Body of pancreas (tissue), 4 donors: ENCODE results near the gene TCOF1. TPM values are rescaled to one million over a fixed set of nuclear protein-coding genes. Genes with fewer than 3 reads are reported as not detected.
"Not testable (repeated sequence)": the region's sequence is repeated elsewhere in the genome, so short reads cannot be mapped to it uniquely, and the experiment has no call there.

Source experiments
- ATAC-seq: fragments of 150-250 bp; one replicate; pipeline ENCODE4 v1.9.1; 2016
- DNase-seq, 4 donors: peaks; one replicate each; pipeline ENCODE4 v3.0.0-alpha.2; 2019
- H3K27ac ChIP-seq, 4 donors: fragments of 200-600 bp; sonication (generic); 1 replicate in 3 of 4; 2 replicates in 1 of 4; pipeline versions ENCODE4 v1.5.1 to v1.6.1; 2016 to 2019; ENCODE audit warnings: mild to moderate bottlenecking in 1 of 4, mixed read lengths in 1 of 4, moderate library complexity in 1 of 4
- H3K27me3 ChIP-seq, 2 donors: fragments of 200-600 bp; sonication (generic); one replicate each; pipeline ENCODE4 v1.6.0; 2016; ENCODE audit warnings: mild to moderate bottlenecking in 1 of 2
- H3K36me3 ChIP-seq, 2 donors: fragments of 200-600 bp; sonication (generic); replicated peaks in 1 of 2; 2 replicates each; pipeline ENCODE4 v1.5.1; 2016; ENCODE audit warnings: low read depth in 2 of 2; ENCODE audit not compliant: insufficient read depth in 1 of 2
- H3K4me1 ChIP-seq: fragments of 200-600 bp; sonication (generic); one replicate; pipeline ENCODE4 v1.6.0; 2016
- H3K4me3 ChIP-seq, 2 donors: fragments of 200-600 bp; sonication (generic); 1 replicate in 1 of 2; 2 replicates in 1 of 2; pipeline ENCODE4 v1.5.1; 2016 to 2019
- H3K9me3 ChIP-seq, 3 donors: fragments of 200-600 bp; sonication (generic); 1 replicate in 2 of 3; 2 replicates in 1 of 3; pipeline ENCODE4 v1.5.1; 2016
- POLR2A ChIP-seq, 3 donors: fragments of 450-650 bp; IDR thresholded peaks; one replicate each; pipeline ENCODE4 v1.6.1; 2016; ENCODE audit warnings: antibody characterized with exemption in 3 of 3, mild to moderate bottlenecking in 2 of 3
- WGBS, 2 donors: methylation state at CpG; one replicate each; pipeline ENCODE4 v1.1.5; 2017; 5-methylcytosine and 5-hydroxymethylcytosine counted together
- intact Hi-C: fragments of 100-400 bp; cut with DNase I; formaldehyde crosslinking; loops from one replicate; pipeline ENCODE4 v1.15.1; 2023
- total RNA-seq, 2 donors: library from RNA; depleted of rRNA; stranded (reverse); fragments of >200 nt; gene quantifications; one replicate each; pipeline ENCODE4 v1.1.0, GENCODE V29; 2016
- TF ChIP-seq, protein P1 (sequence below), 7 experiments: fragments of 450-650 bp in 4 of 7; fragments of 200-600 bp in 3 of 7; sonication (generic) in 3 of 7; IDR thresholded peaks; one replicate each; pipeline ENCODE4 v1.5.1; 2016 to 2019; ENCODE audit warnings: antibody characterized with exemption in 7 of 7

TCOF1 gene
- total RNA-seq, 2 donors from 2014 or later, result 18.9 to 23.4 TPM

GRCh38 chr5:150413176-150413901 is 55.8 kb downstream of the TCOF1 start:
- 64 to 74% methylated on average over 12 of the region's 12 CpGs for WGBS, 2 donors
- no peaks in the 10 kb centered on the region for H3K36me3 ChIP-seq
- DNase-seq (no peak), ATAC-seq (no peak)
- no peaks in the 10 kb centered on the region for H3K27me3 ChIP-seq
- H3K4me1 ChIP-seq, result peaks cover 18% of the 10 kb centered on the region
- H3K9me3 ChIP-seq, result no peaks in the 10 kb centered on the region
- H3K27ac ChIP-seq, result peak overlapping the region; percentile 53 to 91 (median 74)
- intact Hi-C loops, result no loop called here
- TF ChIP-seq POLR2A (IDR thresholded peaks at IDR 0.05), result no peak
- TF ChIP-seq, protein P1, sequence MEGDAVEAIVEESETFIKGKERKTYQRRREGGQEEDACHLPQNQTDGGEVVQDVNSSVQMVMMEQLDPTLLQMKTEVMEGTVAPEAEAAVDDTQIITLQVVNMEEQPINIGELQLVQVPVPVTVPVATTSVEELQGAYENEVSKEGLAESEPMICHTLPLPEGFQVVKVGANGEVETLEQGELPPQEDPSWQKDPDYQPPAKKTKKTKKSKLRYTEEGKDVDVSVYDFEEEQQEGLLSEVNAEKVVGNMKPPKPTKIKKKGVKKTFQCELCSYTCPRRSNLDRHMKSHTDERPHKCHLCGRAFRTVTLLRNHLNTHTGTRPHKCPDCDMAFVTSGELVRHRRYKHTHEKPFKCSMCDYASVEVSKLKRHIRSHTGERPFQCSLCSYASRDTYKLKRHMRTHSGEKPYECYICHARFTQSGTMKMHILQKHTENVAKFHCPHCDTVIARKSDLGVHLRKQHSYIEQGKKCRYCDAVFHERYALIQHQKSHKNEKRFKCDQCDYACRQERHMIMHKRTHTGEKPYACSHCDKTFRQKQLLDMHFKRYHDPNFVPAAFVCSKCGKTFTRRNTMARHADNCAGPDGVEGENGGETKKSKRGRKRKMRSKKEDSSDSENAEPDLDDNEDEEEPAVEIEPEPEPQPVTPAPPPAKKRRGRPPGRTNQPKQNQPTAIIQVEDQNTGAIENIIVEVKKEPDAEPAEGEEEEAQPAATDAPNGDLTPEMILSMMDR (IDR thresholded peaks at IDR 0.05), result no peak
- no peak overlapping the region for H3K4me3 ChIP-seq

- 90 to 93% methylated on average over 15 to 16 of the region's 16 CpGs for WGBS, 2 donors
- H3K4me3 ChIP-seq, H3K9me3 ChIP-seq, ATAC-seq, intact Hi-C loops, DNase-seq, H3K27me3 ChIP-seq, H3K36me3 ChIP-seq: not testable (repeated sequence)
- Histone ChIP-seq H3K27ac (peak overlapping the region in 2 of 4 donors; percentile 81 to 91), H3K4me1 (peaks cover 18% of the 10 kb centered on the region)
Measured at GRCh38 chr5:150413902-150414790, 56.6 kb downstream of the TCOF1 start.

GRCh38 chr5:150419630-150420270 is 62.3 kb downstream of the TCOF1 start:
- H3K9me3 ChIP-seq, result no peaks in the 10 kb centered on the region
- no peak for TF ChIP-seq POLR2A (IDR thresholded peaks at IDR 0.05)
- TF ChIP-seq, protein P1 (IDR thresholded peaks at IDR 0.05), result no peak
- ATAC-seq (no peak), DNase-seq (no peak)
- intact Hi-C loops, result no loop called here
- WGBS, 2 donors, result 67 to 81% methylated on average over 7 of the region's 7 CpGs
- no peaks in the 10 kb centered on the region for H3K4me1 ChIP-seq
- H3K27ac ChIP-seq, result no peak overlapping the region
- H3K27me3 ChIP-seq, result no peaks in the 10 kb centered on the region
- H3K36me3 ChIP-seq, result no peaks in the 10 kb centered on the region
- no peak overlapping the region for H3K4me3 ChIP-seq

- Histone ChIP-seq H3K4me3 (no peak overlapping the region), H3K27ac (no peak overlapping the region), H3K27me3 (no peaks in the 10 kb centered on the region), H3K4me1 (no peaks in the 10 kb centered on the region), H3K9me3 (no peaks in the 10 kb centered on the region), H3K36me3 (no peaks in the 10 kb centered on the region)
- DNase-seq (no peak), ATAC-seq (no peak)
- 34 to 41% methylated on average over 4 of the region's 4 CpGs for WGBS, 2 donors
- no peak for TF ChIP-seq POLR2A (IDR thresholded peaks at IDR 0.05)
- TF ChIP-seq, protein P1 (IDR thresholded peaks at IDR 0.05), result no peak
- intact Hi-C loops, result no loop called here
Measured at GRCh38 chr5:150422075-150422474, 64.6 kb downstream of the TCOF1 start.

- DNase-seq, result no peak
- Histone ChIP-seq H3K27ac (no peak overlapping the region), H3K9me3 (no peaks in the 10 kb centered on the region), H3K36me3 (no peaks in the 10 kb centered on the region), H3K4me1 (no peaks in the 10 kb centered on the region), H3K27me3 (no peaks in the 10 kb centered on the region), H3K4me3 (no peak overlapping the region)
- ATAC-seq, result no peak
- no peak for TF ChIP-seq POLR2A (IDR thresholded peaks at IDR 0.05)
- TF ChIP-seq, protein P1 (IDR thresholded peaks at IDR 0.05), result no peak
- intact Hi-C loops, result no loop called here
- WGBS, 2 donors, result 61 to 70% methylated on average over 3 of the region's 3 CpGs
Measured at GRCh38 chr5:150422758-150423157, 65.3 kb downstream of the TCOF1 start.

DNA sequence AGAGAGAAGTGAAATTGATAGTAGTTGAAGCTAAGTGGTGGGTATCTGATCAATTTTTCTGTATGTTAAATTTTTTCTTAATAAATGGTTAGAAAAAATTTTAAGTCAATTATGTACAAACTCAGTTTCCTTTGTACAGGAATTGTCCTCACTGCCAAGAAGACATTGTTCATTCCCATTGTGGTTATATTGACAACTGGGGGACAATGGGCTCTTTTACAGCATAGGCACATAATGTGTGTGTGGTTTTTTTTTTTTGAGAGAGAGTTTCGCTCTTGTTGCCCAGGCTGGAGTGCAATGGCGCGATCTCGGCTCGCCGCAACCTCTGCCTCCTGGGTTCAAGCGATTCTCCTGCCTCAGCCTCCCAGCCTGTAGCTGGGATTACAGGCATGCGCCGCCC is 68.7 kb downstream of the TCOF1 start:
- H3K36me3 ChIP-seq, H3K4me3 ChIP-seq, intact Hi-C loops, DNase-seq, H3K9me3 ChIP-seq, H3K27ac ChIP-seq, ATAC-seq, H3K27me3 ChIP-seq: not testable (repeated sequence)
- WGBS, 2 donors, result 92 to 95% methylated on average over 8 to 9 of the region's 9 CpGs
- H3K4me1 ChIP-seq, result peaks cover 10% of the 10 kb centered on the region
